AG08396 (cell line): ENCODE data around the gene SETD3.
A peak's percentile ranks its signal among the peaks of the same experiment; 100 is the strongest.

Source experiments
- DNase-seq: peaks from one replicate; pipeline ENCODE4 v3.0.0; 2012; ENCODE audit warnings: low spot score, mixed read lengths

SETD3 gene

DNA sequence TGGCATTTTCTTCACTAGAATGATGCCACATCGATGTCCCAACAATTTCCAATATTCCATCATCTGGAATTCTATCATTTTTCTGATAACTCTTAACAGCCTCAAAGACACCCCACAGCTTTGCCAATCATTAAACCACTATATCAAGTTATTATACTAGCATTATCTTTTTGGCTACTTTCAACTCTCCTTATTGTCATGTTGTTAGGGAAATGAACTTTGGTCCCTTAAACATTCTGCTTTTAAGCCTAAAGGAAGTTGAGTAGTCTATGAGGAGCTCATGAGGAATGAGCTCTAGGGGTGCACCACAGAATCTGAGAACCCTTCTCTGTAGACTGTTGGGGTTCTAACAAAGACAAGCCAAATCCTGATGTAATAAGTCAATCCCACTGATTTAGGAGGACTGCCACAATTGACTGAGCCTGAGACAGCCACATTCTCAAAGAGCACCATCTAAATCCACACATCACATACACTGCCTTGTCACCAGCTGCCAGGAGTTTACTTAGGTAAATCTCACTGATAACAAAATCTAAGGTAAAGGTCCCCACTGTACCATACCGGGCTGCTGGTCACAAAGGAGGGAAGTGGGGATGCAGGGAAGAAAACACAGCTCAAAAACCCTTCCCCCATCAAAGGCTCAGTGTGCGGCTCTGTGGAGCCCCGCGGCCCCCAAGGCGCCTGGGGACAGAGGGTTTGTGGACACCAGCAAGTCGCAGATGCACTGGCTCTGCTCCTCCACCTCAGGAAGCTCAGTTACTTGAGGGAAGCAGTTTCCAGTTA lies 58.2 kb downstream of the SETD3 start:
- DNase-seq: no peak

DNA sequence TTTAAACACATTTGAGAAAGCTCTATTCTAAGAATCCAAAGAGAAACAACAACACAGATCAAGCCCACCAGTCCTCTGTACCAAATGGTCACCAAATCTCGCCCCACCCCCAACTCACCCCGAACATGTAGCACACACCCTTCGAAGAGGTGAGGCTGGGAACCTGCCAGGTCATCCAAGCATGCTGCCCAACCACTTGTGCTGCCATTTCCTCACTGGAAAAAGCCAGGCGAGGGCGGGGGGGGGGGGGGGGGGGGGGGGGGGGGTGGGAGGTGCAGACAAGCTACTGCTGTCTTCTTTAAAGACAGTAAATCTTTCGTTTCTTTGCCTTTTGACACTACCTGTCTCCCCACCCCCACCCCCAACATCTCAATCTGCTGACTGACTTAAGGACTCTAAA lies 59.9 kb downstream of the SETD3 start:
- DNase-seq: no peak

DNA sequence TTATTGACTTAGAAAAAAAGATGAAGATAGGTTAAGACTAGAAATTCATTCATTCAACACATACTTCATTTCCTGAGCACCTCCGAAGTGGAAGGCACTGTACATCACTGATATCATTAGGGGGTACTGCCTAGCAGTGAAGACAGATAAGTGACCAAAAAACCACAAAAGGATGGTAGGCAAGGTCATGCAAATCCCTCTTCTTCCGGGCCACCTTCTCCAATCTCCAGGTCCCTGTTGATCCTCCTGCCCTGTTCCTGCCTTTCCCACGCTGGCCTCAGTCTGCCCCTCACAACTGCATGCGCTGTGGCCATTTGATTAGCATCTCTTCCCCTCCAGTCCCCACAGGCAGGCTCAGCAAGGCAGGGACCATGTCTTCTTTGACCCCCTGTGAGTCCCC lies 60.8 kb downstream of the SETD3 start:
- DNase-seq: no peak

DNA sequence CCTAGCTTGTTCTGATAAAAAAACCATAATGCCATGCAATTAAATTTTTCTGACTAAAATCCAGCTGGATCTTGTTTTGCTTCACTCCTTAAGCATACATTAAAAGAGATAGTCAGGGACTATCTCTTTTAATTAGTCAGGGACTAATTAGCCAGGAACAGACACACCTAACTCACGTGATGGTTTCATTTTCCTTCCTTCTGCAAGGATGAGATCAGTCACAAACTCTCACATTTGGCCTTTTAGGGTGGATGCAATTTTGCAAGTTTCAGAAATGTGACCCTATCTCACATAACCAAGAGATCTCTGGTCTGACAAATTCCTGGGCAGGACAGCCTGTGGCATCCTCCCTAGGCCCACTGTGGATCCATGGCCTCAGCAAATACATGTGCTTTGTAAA lies 62.4 kb downstream of the SETD3 start:
- DNase-seq: no peak

DNA sequence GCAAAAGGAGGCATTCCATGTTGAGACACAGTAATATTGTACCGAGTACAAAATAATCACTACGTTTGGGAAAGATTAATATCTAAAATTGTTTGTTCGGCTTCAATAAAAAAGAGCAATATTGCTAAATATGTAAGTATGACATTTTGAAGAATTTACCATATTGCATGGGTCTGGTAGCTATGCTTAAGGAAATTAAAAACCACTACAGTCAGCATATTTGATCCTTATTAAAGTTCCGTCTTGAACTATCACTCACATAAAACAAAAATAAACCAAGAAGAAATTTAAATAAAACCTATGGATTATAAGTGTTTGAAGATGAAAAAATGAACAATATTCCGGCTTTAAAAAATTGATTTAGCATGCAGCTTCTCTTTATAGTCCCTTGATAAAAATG lies 63.8 kb downstream of the SETD3 start:
- no peak for DNase-seq

DNA sequence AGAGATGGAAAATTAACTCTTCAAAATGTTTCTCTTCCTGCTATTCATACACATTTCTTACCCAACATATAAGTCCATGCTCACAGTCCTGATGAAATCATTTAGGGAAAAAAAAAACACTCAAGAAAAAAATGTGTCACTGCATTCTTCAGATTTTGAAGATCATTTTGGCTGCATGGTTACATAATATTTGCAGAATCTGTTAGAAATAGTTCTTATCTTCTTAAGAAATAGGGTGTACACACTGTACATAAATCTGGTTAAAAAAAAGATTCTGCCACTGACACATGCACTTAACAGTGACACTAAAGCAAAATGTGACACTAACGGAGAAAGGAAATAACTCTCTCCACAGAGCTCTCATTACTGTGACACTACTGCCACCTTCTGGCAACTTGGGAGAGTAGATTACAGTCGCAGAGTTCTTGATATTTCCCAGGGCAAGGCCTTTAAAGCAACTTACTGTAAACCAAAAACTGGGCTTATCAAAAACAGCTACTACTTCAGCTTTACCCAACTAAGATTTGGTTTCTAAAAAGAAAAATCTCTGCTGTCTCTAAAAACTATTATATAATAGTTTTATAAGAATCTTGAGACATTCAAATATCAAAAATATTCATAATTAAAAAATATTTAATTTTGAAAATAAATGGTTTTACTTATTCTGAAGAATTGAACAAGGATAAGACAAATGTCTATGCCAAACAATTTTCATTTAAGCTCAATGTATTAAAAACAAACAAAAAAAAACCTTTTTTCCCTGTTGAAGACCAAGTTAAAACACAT lies 65.0 kb downstream of the SETD3 start:
- peak; percentile 76 for DNase-seq

DNA sequence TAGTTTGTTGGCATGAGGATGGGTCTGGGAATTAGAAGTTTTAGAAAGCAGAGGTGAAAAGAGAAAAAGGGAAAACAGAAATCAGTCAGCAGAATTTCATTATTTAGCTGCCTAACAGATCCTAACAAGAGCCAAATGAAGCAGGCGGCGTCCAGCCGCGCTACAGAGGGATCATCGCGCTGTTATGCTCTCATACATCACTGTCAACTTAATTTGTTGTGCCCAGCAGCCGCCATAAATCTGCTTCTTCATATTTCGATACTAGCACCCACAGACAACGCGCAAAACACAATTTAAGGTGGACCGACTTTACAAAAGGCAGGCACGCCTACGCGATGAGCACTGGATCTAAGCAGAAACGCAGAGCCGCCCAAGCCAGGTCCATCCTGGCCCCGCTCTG lies 66.7 kb downstream of the SETD3 start:
- DNase-seq: no peak

DNA sequence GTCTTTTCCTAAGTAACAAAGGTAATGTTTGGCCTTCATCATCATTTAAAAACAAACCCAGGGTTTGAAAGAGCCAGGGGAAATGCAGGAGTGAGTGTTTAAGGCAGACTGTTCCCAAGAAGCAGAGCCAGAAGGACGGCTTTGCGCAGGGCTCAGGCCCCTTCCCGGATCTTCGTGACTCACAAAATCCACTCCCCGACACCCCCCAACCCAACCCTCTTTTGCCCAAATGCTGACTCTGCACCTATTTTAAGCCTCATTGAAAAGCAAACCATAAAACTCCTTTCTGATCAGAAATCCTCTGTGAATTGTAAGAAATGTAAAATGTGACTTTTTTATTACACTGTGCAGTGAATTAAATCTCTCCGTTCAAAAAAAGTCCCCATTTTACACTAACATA lies 67.5 kb downstream of the SETD3 start:
- DNase-seq: no peak

DNA sequence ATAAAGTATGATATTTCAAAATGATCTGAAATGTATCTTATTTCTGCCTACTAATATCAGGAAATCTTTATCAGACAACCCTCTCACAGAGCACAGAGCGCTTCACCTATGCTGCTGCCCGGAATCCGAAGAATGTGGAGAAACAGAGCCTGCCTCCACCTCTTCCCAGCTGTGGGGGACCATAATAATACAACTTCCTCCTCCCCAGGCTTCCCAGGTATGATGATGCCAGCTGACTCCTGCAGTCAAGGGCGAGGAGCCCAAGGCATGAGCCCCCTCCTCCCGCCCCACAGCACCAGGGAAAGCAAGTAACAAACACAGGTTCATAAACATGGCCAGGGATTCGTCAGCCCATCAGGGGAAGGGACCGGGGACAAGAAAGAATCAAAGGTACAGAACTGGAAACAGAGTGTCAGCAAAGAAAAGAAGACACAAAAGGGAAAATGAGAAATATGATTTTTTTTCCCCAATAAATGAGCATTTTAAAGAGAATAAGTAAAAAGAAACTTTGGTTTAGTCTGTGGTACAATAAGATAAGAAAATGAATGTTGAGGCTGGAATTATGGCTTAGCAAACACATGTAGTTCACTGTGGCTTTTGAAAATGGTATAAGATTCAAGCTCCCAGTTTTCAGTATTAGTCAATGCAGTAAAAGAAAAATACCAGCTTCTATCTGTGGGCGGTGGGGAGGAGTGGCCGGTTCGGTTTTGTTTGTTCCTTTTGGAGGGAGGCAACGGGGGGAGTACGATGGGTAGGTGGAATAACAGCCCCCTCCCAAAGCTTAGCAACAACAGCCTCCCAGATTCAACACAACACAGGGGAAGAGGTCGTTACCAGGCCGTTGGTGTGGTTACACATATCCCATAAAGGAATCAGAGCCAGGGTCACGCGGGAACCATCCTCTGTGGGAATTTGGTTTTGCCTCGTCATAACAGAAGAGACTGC lies 68.3 kb downstream of the SETD3 start:
- DNase-seq: no peak

DNA sequence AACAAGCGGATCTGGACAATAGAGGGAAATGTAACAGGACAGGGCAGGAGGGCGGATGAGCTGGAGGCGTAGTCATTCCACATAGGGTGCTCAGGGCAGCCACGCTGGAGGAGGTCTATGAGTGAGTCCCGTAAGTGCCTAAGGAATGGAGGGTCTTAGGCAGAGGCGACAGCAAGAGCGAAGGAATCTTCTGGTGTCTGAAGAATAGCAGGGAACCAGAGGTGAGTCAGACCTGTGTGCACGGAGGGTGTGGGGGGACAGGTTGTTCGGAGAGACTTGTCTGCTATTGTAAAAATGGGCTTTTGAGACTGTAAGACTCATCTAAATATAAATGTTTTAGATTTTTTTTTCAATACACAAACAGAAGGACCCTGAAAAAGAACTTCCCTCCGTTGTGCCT lies 70.6 kb downstream of the SETD3 start:
- no peak for DNase-seq

DNA sequence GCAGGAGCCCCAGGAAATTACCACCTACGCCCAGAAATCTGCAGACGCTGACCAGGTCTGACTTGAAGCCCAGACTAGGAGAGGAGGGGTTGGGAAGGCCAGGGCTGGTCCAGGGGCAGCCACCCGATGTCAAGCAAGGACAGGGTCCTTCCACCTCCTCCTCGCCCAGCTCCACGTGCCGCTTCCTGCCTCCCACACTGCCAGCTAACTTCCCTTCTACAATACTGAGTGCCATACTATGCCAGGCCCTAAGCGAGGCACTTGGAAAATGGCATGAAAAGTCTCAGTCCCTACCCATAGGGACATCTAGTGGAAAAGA lies 71.7 kb downstream of the SETD3 start:
- no peak for DNase-seq

DNA sequence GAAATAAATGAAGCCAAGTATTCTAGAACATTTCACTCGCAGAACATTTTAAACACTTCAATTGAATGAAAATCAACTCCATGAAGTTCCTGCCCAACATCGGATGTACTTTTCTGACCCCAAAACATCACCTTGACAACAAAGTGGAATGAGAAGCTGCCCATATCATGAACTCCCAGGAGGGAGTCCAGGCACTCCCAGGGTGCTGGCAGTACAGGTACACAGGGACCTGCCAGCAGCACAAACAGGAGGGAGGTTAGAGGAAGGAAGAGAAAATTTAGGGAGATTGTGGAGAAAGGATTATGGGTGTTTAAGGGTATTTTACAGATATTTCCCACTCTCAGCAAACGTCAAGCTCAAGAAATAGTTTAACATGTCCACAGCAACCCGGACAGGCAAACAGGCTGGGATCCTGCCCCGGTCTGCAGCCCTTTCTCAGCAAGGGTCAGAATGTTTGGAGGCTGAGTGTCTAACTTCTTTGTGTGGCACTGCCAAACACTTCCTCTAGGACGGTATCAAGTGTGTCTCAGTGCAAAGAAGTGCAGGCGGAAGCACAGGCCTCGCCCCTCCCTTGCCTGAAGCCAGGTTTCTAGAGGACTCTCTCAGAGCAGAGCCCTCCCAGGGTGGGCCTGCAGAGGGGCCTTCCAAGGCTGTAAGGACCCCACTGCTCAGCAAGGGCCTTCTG lies 72.2 kb downstream of the SETD3 start:
- no peak for DNase-seq

DNA sequence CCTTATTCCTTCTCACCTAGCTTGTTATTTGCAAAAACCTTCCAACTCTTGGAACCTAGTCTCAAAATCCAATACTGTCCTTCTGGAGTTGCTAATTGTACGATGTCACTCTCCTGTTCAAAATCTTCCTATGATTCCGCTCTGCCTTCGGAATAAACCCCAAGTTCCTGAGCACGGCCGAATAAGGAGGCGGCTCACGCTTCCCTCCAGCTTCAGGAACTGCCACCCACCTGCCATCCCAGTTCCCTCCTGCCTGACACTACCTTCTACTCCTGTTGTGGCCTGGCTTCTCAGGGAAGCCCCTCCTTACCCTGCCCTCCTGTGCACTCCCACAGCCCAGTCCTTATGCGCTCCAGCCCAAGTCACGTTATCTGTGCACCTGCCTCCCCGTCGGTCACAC lies 73.2 kb downstream of the SETD3 start:
- DNase-seq: no peak

DNA sequence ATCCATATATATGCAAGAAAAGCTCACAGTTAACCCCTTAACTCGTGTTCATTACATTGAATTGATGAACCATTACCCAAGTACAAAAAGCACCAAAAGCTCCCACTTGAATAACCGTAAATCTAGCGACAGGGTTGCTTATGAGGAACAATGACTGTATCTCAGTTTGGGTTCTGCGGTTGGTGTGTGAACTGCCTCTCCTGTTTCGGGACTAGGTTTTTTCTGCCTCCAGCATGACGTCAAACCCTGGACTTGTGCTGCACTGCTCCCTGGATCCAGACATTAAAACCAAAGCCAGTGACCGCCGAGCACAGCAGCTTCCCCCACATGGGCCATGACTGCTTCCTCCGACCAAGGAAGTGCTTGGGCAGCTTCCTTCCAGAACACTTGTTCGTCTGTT lies 77.7 kb downstream of the SETD3 start:
- no peak for DNase-seq

DNA sequence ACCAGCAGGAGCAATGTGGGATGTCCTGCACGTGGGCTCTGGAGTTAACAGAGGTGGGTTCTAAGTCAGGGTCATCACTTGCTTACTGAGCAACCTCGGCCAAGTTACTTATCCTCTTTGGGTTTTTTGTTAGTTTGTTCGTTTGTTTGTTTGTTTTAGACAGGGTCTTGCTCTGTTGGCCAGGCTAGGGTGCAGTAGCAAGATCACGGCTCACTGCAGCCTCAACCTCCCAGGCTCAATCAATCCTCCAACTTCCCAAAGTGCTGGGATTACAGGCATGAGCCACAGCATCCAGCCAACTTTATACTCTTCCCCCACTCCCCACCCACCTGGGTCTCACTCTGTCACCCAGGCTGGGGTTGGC lies 78.4 kb downstream of the SETD3 start:
- DNase-seq: no peak

DNA sequence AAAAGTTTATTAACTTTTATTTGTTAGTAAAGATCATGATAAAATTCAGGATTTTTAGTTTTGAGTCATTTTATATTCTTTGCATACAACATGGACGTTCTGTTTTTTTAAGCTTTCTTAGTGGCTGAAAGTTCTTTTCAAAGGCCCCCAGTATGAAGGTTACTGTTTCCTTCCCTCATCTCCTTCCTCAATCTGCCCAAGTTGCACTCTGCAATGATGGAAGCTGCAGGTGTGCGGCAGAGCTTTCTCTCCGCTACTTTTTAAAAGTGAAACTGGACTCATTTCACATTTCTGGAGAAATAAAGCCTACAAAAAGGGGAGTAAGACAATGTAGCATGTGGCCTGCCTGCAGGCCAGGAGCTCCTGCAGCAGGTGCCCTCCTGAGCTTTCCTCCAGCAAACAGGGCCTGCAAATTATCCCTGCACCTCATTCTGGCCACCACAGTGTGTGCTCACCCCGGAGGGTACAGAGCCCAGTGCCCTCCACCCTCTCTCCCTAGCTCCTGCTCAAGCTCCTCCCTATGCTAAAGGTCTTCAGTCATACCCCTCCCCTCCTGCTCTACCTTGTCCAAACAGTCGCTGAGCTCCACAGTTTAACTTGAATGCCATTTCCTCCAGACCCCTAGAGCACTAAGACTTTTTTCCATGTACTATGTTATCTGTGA lies 78.9 kb downstream of the SETD3 start:
- DNase-seq: no peak

DNA sequence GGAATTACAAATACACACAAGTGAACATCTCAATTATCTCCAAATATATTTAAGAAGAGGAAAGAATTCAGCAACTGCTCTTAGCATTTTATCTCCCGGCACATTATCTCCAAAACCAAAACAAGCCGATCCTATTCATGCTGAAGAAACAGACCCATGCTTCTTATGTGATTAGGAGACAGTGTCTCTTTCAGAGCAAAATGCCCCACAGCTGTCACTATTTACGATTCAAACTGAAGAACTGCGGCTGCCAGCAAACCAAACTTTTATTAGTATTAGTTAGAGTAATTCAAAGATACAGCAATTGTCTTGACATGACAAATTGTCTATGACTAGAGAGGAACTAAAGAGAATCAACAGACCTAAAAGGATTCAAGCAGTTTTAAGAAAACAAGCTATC lies 79.4 kb downstream of the SETD3 start:
- no peak for DNase-seq

DNA sequence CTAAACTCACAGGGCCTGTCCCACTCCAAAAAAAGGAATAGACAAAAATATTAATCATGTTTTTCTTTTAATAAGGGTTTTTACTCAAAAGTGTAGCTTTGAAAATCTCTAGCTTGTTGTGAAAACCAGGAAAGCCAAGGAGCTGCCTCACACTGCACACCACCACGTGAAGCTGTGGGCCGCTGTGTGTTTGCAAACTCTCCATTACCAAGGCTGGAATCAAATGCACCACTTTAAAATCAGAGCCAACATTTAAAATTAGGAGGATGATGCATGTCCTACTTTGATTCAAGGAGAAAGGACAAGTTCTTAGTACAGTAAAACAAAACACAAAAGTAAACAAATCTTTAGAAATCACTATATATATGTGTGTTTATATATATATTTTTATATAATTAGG lies 83.0 kb downstream of the SETD3 start:
- DNase-seq: no peak

DNA sequence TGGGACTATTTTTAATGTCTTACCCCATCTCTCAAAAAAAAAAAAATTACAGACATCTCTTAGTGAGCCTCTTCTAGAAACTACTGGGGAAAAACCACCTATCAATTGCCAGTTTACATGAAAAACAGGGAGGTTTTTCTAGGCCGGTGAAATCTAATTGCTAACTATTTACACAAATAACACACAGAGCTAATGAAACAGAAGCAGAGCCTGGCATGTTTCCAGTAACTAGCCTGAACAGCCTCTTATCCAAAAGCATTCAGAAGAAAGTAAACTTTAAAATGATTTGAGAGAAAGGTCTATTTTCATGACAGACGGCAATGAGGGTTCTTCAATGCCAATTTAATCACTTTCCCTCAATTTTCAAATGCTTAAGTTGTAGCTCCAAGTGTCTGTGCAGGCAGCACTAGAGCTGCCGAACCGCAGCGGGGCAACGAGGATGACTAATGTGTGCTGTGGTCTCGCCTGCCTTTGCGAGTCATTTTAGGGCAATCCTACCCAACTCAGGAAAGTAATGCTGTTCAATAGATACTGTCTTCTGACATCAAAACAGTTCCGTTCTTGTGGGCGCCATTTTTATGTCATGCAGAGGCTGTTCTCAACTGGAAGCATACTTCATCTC lies 84.6 kb downstream of the SETD3 start:
- DNase-seq: no peak

DNA sequence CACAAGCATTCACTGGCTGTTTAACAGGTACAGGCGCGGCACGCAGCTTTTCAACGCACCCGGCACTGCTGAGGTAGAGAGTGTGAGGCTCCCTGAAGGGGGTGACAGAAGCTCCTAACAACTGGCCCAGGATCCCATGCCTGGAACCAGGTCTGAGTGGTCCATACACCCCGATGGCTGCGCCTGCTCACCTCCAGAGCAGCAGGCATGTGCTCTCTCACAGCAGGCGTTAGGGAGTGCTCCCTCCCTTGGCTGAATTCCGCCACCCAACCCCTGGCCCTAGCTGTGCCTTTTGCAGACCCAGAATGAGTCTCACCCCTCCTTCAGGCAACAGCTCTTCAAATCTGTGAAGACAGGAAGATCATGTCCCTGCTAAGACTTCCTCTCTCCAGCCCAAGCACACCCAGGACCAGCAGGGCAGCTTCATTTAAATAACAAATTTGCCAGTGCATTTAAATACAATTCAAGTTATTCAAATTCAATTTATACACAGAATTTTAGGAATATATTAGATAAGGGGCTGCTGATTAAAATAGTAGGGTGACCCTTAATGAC lies 86.0 kb downstream of the SETD3 start:
- DNase-seq: no peak
